Naive B cell (primary cell): Measurements from ENCODE around the gene SHTN1. TPM values are rescaled to one million over a fixed set of nuclear protein-coding genes. Genes with fewer than 3 reads are reported as not detected.

Source experiments
- ATAC-seq, 2 donors: fragments of 150-1000 bp; cut with Tn5 transposase; 2 replicates each; pipeline ENCODE4 v1.10.0; 2021; ENCODE audit warnings: low read depth in 2 of 2, mild to moderate bottlenecking in 2 of 2, moderate library complexity in 2 of 2
- DNase-seq: peaks from one replicate; pipeline ENCODE4 v3.0.0; 2022
- H3K27ac Mint-ChIP-seq, 6 donors: one replicate each; pipeline ENCODE4 v1.8.0; 2020 to 2022; ENCODE audit warnings: mild to moderate bottlenecking in 6 of 6, mixed read lengths in 6 of 6, moderate library complexity in 5 of 6, inconsistent platforms in 2 of 6
- H3K27me3 Mint-ChIP-seq, 3 donors: one replicate each; pipeline ENCODE4 v1.8.0; 2021 to 2022; ENCODE audit warnings: mixed read lengths in 3 of 3, mild to moderate bottlenecking in 1 of 3
- H3K36me3 Mint-ChIP-seq, 2 donors: one replicate each; pipeline ENCODE4 v1.8.0; 2020 to 2022; ENCODE audit warnings: mixed read lengths in 2 of 2, inconsistent platforms in 1 of 2, mild to moderate bottlenecking in 1 of 2
- H3K4me1 Mint-ChIP-seq, 3 donors: one replicate each; pipeline ENCODE4 v1.8.0; 2020 to 2022; ENCODE audit warnings: mixed read lengths in 3 of 3, inconsistent platforms in 1 of 3, mild to moderate bottlenecking in 1 of 3, moderate library complexity in 1 of 3
- H3K4me3 Mint-ChIP-seq, 8 donors: one replicate each; pipeline ENCODE4 v1.8.0; 2020 to 2022; ENCODE audit warnings: mild to moderate bottlenecking in 8 of 8, mixed read lengths in 8 of 8, moderate library complexity in 8 of 8, inconsistent platforms in 2 of 8
- H3K9me3 Mint-ChIP-seq, 7 donors: one replicate each; pipeline ENCODE4 v1.8.0; 2020 to 2022; ENCODE audit warnings: mixed read lengths in 7 of 7, mild to moderate bottlenecking in 5 of 7, inconsistent platforms in 2 of 7, moderate library complexity in 1 of 7
- polyA plus RNA-seq, 6 donors: library from polyadenylated mRNA; unstranded; fragments of 300-500 nt; fragmentation: Illumina TruSeq; gene quantifications; one replicate each; pipeline ENCODE4 v1.2.3, GENCODE V29; 2021; ENCODE audit warnings: low read depth in 6 of 6

SHTN1 gene
- polyA plus RNA-seq, 6 donors from 2014 or later: not detected

- no peak for ATAC-seq
- no peak overlapping the region for H3K27ac Mint-ChIP-seq
- no peaks in the 10 kb centered on the region for H3K9me3 Mint-ChIP-seq
Measured at GRCh38 chr10:116973946-116974455, 31.0 kb downstream of the SHTN1 start.

DNA sequence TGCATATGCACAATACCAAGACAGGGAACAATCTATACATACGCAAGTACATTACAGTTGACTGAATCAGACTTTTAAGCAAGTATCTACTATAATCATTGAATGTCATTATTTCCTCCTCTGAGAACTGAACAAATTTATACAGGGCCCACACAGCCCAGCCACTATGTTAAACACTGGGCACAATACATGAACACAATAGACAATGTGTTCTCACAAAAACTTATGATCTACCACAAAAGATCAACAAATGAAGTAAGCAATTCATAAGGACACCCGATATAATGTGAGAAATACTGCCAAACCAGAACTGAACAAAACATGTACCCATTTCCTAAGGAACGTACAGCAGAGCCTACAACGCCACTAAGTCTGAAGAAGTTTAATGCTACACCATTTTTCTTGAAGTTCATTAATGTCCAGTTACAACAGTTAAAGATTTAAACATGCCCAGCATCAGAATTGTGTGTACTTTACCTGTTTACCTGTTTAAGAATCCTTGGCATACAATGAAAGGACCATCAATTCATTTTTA lies 31.5 kb downstream of the SHTN1 start:
- no peaks in the 10 kb centered on the region for H3K36me3 Mint-ChIP-seq
- no peak overlapping the region for H3K27ac Mint-ChIP-seq
- no peaks in the 10 kb centered on the region for H3K9me3 Mint-ChIP-seq
- H3K4me3 Mint-ChIP-seq: no peak overlapping the region
- H3K27me3 Mint-ChIP-seq: peaks cover 0 to 10% (median 4%) of the 10 kb centered on the region in 3 donors
- H3K4me1 Mint-ChIP-seq: no peaks in the 10 kb centered on the region
- ATAC-seq (no peak), DNase-seq (no peak)

More at GRCh38 chr10:116973946-116974455, 31.0 kb downstream of the SHTN1 start:
- DNase-seq: no peak
- Mint-ChIP-seq H3K4me1 (no peaks in the 10 kb centered on the region), H3K4me3 (no peak overlapping the region), H3K36me3 (no peaks in the 10 kb centered on the region), H3K27me3 (peaks cover 0 to 10% (median 4%) of the 10 kb centered on the region in 3 donors)

GRCh38 chr10:116972131-116972530 lies 32.9 kb downstream of the SHTN1 start:
- Mint-ChIP-seq H3K4me3 (no peak overlapping the region), H3K36me3 (no peaks in the 10 kb centered on the region), H3K4me1 (no peaks in the 10 kb centered on the region), H3K27me3 (peaks cover 0 to 6% (median 4%) of the 10 kb centered on the region in 3 donors), H3K27ac (no peak overlapping the region), H3K9me3 (no peaks in the 10 kb centered on the region)
- ATAC-seq (no peak), DNase-seq (no peak)

- Mint-ChIP-seq H3K4me3 (no peak overlapping the region), H3K27ac (no peak overlapping the region), H3K27me3 (peaks cover 0 to 4% (median 0%) of the 10 kb centered on the region in 3 donors), H3K36me3 (no peaks in the 10 kb centered on the region), H3K9me3 (no peaks in the 10 kb centered on the region), H3K4me1 (no peaks in the 10 kb centered on the region)
- ATAC-seq (no peak), DNase-seq (no peak)
Measured at GRCh38 chr10:116970050-116970449, 34.9 kb downstream of the SHTN1 start.

DNA sequence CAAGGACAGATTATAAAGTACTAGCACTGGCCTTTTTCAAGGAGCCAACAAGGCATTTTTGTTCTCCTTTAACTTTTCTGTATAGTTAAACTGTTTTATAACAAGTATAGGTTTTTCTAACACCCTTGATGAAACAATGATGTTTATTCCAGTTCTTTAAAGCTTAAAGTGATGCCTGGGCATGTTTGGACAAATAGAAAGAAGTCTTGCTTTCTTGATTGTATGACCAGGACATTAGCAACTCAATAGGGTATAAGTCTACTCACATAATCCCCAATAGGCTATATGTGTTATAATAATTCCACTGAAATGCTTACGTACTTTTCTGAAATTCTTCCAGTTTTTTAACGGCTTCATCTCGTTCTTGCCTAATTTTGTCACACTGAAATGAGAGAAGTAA lies 36.7 kb downstream of the SHTN1 start:
- no peaks in the 10 kb centered on the region for H3K4me1 Mint-ChIP-seq

GRCh38 chr10:116961406-116962251 lies 43.4 kb downstream of the SHTN1 start:
- H3K9me3 Mint-ChIP-seq: peaks cover 0 to 2% (median 0%) of the 10 kb centered on the region in 7 donors
- H3K4me3 Mint-ChIP-seq: no peak overlapping the region
- ATAC-seq: no peak
- H3K27ac Mint-ChIP-seq: no peak overlapping the region
- DNase-seq: no peak
- H3K4me1 Mint-ChIP-seq: no peaks in the 10 kb centered on the region
- no peaks in the 10 kb centered on the region for H3K36me3 Mint-ChIP-seq
- no peaks in the 10 kb centered on the region for H3K27me3 Mint-ChIP-seq

More for the DNA sequence above, 36.7 kb downstream of the SHTN1 start:
- H3K27me3 Mint-ChIP-seq: no peaks in the 10 kb centered on the region
- H3K27ac Mint-ChIP-seq: no peak overlapping the region
- no peak overlapping the region for H3K4me3 Mint-ChIP-seq
- no peaks in the 10 kb centered on the region for H3K36me3 Mint-ChIP-seq
- ATAC-seq (no peak), DNase-seq (no peak)
- H3K9me3 Mint-ChIP-seq: no peaks in the 10 kb centered on the region

- no peaks in the 10 kb centered on the region for H3K4me1 Mint-ChIP-seq
- no peaks in the 10 kb centered on the region for H3K27me3 Mint-ChIP-seq
- no peaks in the 10 kb centered on the region for H3K36me3 Mint-ChIP-seq
- no peak overlapping the region for H3K27ac Mint-ChIP-seq
- ATAC-seq: no peak
- DNase-seq: no peak
- no peak overlapping the region for H3K4me3 Mint-ChIP-seq
- H3K9me3 Mint-ChIP-seq: peaks cover 0 to 2% (median 0%) of the 10 kb centered on the region in 7 donors
Measured at GRCh38 chr10:116960066-116960776, 44.8 kb downstream of the SHTN1 start.

- Mint-ChIP-seq H3K4me1 (no peaks in the 10 kb centered on the region), H3K27ac (no peak overlapping the region), H3K4me3 (no peak overlapping the region), H3K9me3 (peaks cover 0 to 3% (median 0%) of the 10 kb centered on the region in 7 donors), H3K27me3 (no peaks in the 10 kb centered on the region), H3K36me3 (no peaks in the 10 kb centered on the region)
- no peak for DNase-seq
- no peak for ATAC-seq
Measured at GRCh38 chr10:116952729-116953128, 52.3 kb downstream of the SHTN1 start.

DNA sequence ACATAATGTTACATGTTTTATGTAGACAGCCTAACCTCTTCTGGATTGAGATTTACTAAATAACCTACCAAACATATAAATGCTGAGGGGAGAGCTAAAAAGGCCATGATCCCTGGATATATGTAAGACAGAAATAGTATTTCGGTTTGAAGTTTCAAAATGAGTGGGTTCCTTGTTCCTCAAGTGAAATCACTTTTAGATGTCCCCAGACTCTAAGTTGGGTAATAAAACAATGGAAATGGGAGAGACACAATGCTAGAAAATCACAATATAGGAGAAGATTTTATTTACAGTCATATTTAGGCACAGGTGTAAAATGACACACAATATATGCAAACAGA lies 56.5 kb downstream of the SHTN1 start:
- Mint-ChIP-seq H3K27me3 (no peaks in the 10 kb centered on the region), H3K9me3 (peaks cover 0 to 2% (median 0%) of the 10 kb centered on the region in 7 donors), H3K27ac (no peak overlapping the region), H3K4me3 (no peak overlapping the region), H3K36me3 (no peaks in the 10 kb centered on the region), H3K4me1 (no peaks in the 10 kb centered on the region)
- ATAC-seq (no peak), DNase-seq (no peak)

GRCh38 chr10:116947841-116948529 lies 57.0 kb downstream of the SHTN1 start:
- DNase-seq (no peak), ATAC-seq (no peak)
- Mint-ChIP-seq H3K27me3 (no peaks in the 10 kb centered on the region), H3K4me1 (no peaks in the 10 kb centered on the region), H3K4me3 (no peak overlapping the region), H3K27ac (no peak overlapping the region), H3K36me3 (no peaks in the 10 kb centered on the region), H3K9me3 (peaks cover 0 to 2% (median 0%) of the 10 kb centered on the region in 7 donors)

DNA sequence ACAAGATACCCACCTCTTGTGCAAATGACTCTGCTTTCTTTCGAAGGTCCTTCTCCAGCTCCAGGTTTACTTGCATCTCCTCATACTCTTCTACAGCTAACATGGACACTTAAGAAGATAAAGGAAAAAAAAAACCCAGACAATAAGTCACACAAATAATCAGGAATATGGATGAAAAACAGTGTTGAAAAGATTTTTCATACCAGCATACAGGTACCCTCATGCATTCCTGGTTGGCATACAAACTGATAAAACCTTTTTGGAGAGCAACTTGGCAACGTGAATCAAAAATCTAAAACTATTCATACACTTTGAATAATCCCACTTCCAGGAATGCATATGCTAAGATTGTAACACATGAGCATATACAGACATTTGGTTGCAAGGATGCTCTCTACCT lies 60.1 kb downstream of the SHTN1 start:
- Mint-ChIP-seq H3K36me3 (no peaks in the 10 kb centered on the region), H3K9me3 (peaks cover 0 to 2% (median 0%) of the 10 kb centered on the region in 7 donors), H3K27ac (no peak overlapping the region), H3K27me3 (peaks cover 0 to 5% (median 0%) of the 10 kb centered on the region in 3 donors), H3K4me3 (no peak overlapping the region), H3K4me1 (no peaks in the 10 kb centered on the region)
- DNase-seq: no peak
- no peak for ATAC-seq

GRCh38 chr10:116931806-116932205 lies 73.2 kb downstream of the SHTN1 start:
- Mint-ChIP-seq H3K4me1 (no peaks in the 10 kb centered on the region), H3K9me3 (peaks cover 0 to 15% (median 3%) of the 10 kb centered on the region in 7 donors), H3K4me3 (no peak overlapping the region), H3K27me3 (no peaks in the 10 kb centered on the region), H3K27ac (no peak overlapping the region), H3K36me3 (no peaks in the 10 kb centered on the region)
- DNase-seq: no peak
- ATAC-seq: no peak

GRCh38 chr10:116926426-116926825 lies 78.6 kb downstream of the SHTN1 start:
- H3K27ac Mint-ChIP-seq: no peak overlapping the region
- no peak overlapping the region for H3K4me3 Mint-ChIP-seq
- no peak for DNase-seq
- no peaks in the 10 kb centered on the region for H3K4me1 Mint-ChIP-seq
- H3K27me3 Mint-ChIP-seq: no peaks in the 10 kb centered on the region
- H3K36me3 Mint-ChIP-seq: no peaks in the 10 kb centered on the region
- H3K9me3 Mint-ChIP-seq: no peaks in the 10 kb centered on the region
- no peak for ATAC-seq
